Activated CD4-positive, alpha-beta T cell treated with anti-CD3 and anti-CD28 coated beads, Interleukin-2, amount 50 U/mL, for 1 hour (primary cell): Measurements from ENCODE around the gene EREG.

ENCODE experiments used
- DNase-seq: peaks from one replicate; pipeline ENCODE4 v3.0.0-alpha.2; 2020

The EREG gene

GRCh38 chr4:74353858-74354257, 11.1 kb upstream of the EREG start:
- no peak for DNase-seq

GRCh38 chr4:74357965-74358364, 7.0 kb upstream of the EREG start:
- DNase-seq = no peak

GRCh38 chr4:74361671-74362070, 3.3 kb upstream of the EREG start:
- no peak for DNase-seq

- DNase-seq = no peak
These were observed 2.6 kb upstream of the EREG start for GRCh38 chr4:74362347-74362746.

- DNase-seq = no peak
These were observed 691 bp upstream of the EREG start for GRCh38 chr4:74364256-74364651.

GRCh38 chr4:74365761-74366160, 816 bp downstream of the EREG start:
- no peak for DNase-seq

- no peak for DNase-seq
These were observed 1.5 kb downstream of the EREG start for GRCh38 chr4:74366367-74366911.

- DNase-seq = no peak
These were observed 2.8 kb downstream of the EREG start for GRCh38 chr4:74367656-74368290.

GRCh38 chr4:74368596-74368995, 3.7 kb downstream of the EREG start:
- DNase-seq = no peak

GRCh38 chr4:74369855-74370254, 4.9 kb downstream of the EREG start:
- no peak for DNase-seq

GRCh38 chr4:74370912-74371311, 6.0 kb downstream of the EREG start:
- no peak for DNase-seq

GRCh38 chr4:74374128-74374527, 9.2 kb downstream of the EREG start:
- no peak for DNase-seq

- DNase-seq = no peak
These were observed 9.8 kb downstream of the EREG start for GRCh38 chr4:74374561-74375327.

- no peak for DNase-seq
These were observed 11.0 kb downstream of the EREG start for GRCh38 chr4:74375824-74376426.

GRCh38 chr4:74376888-74377483, 12.0 kb downstream of the EREG start:
- no peak for DNase-seq

- DNase-seq = no peak
These were observed 12.8 kb downstream of the EREG start for GRCh38 chr4:74377714-74378113.

- DNase-seq = no peak
These were observed 13.6 kb downstream of the EREG start for GRCh38 chr4:74378573-74378972.

GRCh38 chr4:74379912-74380311, 15.0 kb downstream of the EREG start:
- DNase-seq = no peak

GRCh38 chr4:74385386-74385785, 20.4 kb downstream of the EREG start:
- no peak for DNase-seq

GRCh38 chr4:74386159-74386558, 21.2 kb downstream of the EREG start:
- DNase-seq = no peak

GRCh38 chr4:74387790-74388189, 22.8 kb downstream of the EREG start:
- no peak for DNase-seq

GRCh38 chr4:74389494-74389893, 24.5 kb downstream of the EREG start:
- DNase-seq = no peak

GRCh38 chr4:74390677-74391076, 25.7 kb downstream of the EREG start:
- DNase-seq = no peak

- no peak for DNase-seq
These were observed 26.4 kb downstream of the EREG start for GRCh38 chr4:74391346-74391745.
